HepG2 (cell line): ENCODE data around the gene MICAL1.

Source experiments
- HCFC1 ChIP-seq: fragments of 150-350 bp; IDR thresholded peaks from 2 replicates; pipeline ENCODE4 v1.6.1; 2014; ENCODE audit warnings: low read depth, low read length
- POLR2A ChIP-seq, 2 experiments: IDR thresholded peaks; 2 replicates each; pipeline ENCODE4 v1.6.1; 2011; ENCODE audit warnings: low read depth in 2 of 2, low read length in 2 of 2, mild to moderate bottlenecking in 1 of 2, moderate library complexity in 1 of 2; ENCODE audit not compliant: insufficient read depth in 1 of 2
- TCF7L2 ChIP-seq: IDR thresholded peaks from 2 replicates; pipeline ENCODE4 v1.6.1; 2011; ENCODE audit warnings: mild to moderate bottlenecking, low read depth, low read length, moderate library complexity
- TEAD2 ChIP-seq: sonication (generic); formaldehyde crosslinking; IDR thresholded peaks from 2 replicates; pipeline ENCODE4 v1.9.0; 2021; ENCODE audit warnings: missing genetic modification reagents
- TRIM24 ChIP-seq: sonication (generic); formaldehyde crosslinking; IDR thresholded peaks from 2 replicates; pipeline ENCODE4 v1.8.0; 2022; ENCODE audit warnings: mild to moderate bottlenecking, missing genetic modification reagents
- ZFX ChIP-seq: sonication (generic); formaldehyde crosslinking; IDR thresholded peaks from 2 replicates; pipeline ENCODE4 v1.4.0; 2020; ENCODE audit warnings: mild to moderate bottlenecking, low read depth, missing genetic modification reagents, moderate library complexity
- ZNF17 ChIP-seq: sonication (generic); formaldehyde crosslinking; IDR thresholded peaks from 2 replicates; pipeline ENCODE4 v1.5.0; 2020; ENCODE audit warnings: mild to moderate bottlenecking, missing genetic modification reagents
- TF ChIP-seq, protein P1 (sequence below): sonication (generic); formaldehyde crosslinking; IDR thresholded peaks from 2 replicates; pipeline ENCODE4 v1.5.0; 2020; ENCODE audit warnings: mild to moderate bottlenecking, missing genetic modification reagents, moderate library complexity

GRCh38 chr6:109450801-109451200, 4.8 kb downstream of the MICAL1 start:
- TF ChIP-seq TRIM24 (CRISPR knock-in tag): no peak
- TF ChIP-seq ZNF17 (CRISPR knock-in tag): no peak
- no peak for TF ChIP-seq ZFX
- TF ChIP-seq HCFC1: no peak
- TF ChIP-seq TEAD2 (CRISPR knock-in tag): no peak
- TF ChIP-seq POLR2A (IDR thresholded peaks at IDR 0.05; ENCODE audit: insufficient read depth in 1 of 2, low read depth in 2 of 2, low read length in 2 of 2): no peak
- TF ChIP-seq, protein P1, sequence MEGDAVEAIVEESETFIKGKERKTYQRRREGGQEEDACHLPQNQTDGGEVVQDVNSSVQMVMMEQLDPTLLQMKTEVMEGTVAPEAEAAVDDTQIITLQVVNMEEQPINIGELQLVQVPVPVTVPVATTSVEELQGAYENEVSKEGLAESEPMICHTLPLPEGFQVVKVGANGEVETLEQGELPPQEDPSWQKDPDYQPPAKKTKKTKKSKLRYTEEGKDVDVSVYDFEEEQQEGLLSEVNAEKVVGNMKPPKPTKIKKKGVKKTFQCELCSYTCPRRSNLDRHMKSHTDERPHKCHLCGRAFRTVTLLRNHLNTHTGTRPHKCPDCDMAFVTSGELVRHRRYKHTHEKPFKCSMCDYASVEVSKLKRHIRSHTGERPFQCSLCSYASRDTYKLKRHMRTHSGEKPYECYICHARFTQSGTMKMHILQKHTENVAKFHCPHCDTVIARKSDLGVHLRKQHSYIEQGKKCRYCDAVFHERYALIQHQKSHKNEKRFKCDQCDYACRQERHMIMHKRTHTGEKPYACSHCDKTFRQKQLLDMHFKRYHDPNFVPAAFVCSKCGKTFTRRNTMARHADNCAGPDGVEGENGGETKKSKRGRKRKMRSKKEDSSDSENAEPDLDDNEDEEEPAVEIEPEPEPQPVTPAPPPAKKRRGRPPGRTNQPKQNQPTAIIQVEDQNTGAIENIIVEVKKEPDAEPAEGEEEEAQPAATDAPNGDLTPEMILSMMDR: no peak
- no peak for TF ChIP-seq TCF7L2
